SK-N-SH (cell line): ENCODE data around the gene SNAPC1.

Experiments
- CHD2 ChIP-seq: fragments of 150-350 bp; IDR thresholded peaks from 2 replicates; pipeline ENCODE4 v1.6.1; 2018; ENCODE audit warnings: low read length; ENCODE audit not compliant: partially characterized antibody
- EZH2phosphoT487 ChIP-seq: fragments of 200-600 bp; sonication (generic); IDR thresholded peaks from 2 replicates; pipeline ENCODE4 v1.6.1; 2017; ENCODE audit warnings: low read depth, mixed run types, mild to moderate bottlenecking, antibody characterized with exemption, moderate library complexity, borderline replicate concordance
- FOXM1 ChIP-seq: IDR thresholded peaks from 2 replicates; pipeline ENCODE4 v1.4.0; 2012; ENCODE audit warnings: low read depth, mild to moderate bottlenecking
- GATA2 ChIP-seq: sonication (generic); formaldehyde crosslinking; IDR thresholded peaks from 2 replicates; pipeline ENCODE4 v1.5.0; 2020; ENCODE audit warnings: mild to moderate bottlenecking, missing genetic modification reagents
- POLR2AphosphoS5 ChIP-seq: IDR thresholded peaks from 2 replicates; pipeline ENCODE4 v1.6.1; 2012; ENCODE audit warnings: low read depth, low read length
- RAD21 ChIP-seq: IDR thresholded peaks from 2 replicates; pipeline ENCODE4 v1.6.1; 2012; ENCODE audit warnings: mild to moderate bottlenecking, low read length
- TAF1 ChIP-seq: IDR thresholded peaks from 2 replicates; pipeline ENCODE4 v1.6.1; 2012; ENCODE audit warnings: low read depth, mild to moderate bottlenecking, low read length, moderate library complexity, borderline replicate concordance
- TF ChIP-seq, protein P1 (sequence below): fragments of 200-600 bp; sonication (generic); IDR thresholded peaks from 2 replicates; pipeline ENCODE4 v1.6.1; 2017; ENCODE audit warnings: antibody characterized with exemption, mild to moderate bottlenecking, moderate library complexity
- TF ChIP-seq, protein P2 (sequence below): IDR thresholded peaks from 2 replicates; pipeline ENCODE4 v1.4.0; 2012; ENCODE audit warnings: low read depth, borderline replicate concordance
- TF ChIP-seq, protein P3 (sequence below): IDR thresholded peaks from 2 replicates; pipeline ENCODE4 v1.6.1; 2012; ENCODE audit warnings: mild to moderate bottlenecking, low read depth, low read length, moderate library complexity

DNA sequence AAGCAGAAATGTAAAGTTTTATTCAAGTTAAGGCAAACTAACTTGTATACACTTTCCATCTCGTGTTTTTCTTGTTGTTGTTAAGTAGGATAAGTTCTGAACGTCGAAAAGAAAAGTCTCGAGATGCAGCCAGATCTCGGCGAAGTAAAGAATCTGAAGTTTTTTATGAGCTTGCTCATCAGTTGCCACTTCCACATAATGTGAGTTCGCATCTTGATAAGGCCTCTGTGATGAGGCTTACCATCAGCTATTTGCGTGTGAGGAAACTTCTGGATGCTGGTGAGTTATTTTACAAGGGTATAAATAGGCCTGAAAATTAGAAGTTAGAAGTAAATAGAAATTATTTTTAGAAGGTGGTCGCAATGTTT lies 41.9 kb upstream of the SNAPC1 start:
- TF ChIP-seq, protein P1, sequence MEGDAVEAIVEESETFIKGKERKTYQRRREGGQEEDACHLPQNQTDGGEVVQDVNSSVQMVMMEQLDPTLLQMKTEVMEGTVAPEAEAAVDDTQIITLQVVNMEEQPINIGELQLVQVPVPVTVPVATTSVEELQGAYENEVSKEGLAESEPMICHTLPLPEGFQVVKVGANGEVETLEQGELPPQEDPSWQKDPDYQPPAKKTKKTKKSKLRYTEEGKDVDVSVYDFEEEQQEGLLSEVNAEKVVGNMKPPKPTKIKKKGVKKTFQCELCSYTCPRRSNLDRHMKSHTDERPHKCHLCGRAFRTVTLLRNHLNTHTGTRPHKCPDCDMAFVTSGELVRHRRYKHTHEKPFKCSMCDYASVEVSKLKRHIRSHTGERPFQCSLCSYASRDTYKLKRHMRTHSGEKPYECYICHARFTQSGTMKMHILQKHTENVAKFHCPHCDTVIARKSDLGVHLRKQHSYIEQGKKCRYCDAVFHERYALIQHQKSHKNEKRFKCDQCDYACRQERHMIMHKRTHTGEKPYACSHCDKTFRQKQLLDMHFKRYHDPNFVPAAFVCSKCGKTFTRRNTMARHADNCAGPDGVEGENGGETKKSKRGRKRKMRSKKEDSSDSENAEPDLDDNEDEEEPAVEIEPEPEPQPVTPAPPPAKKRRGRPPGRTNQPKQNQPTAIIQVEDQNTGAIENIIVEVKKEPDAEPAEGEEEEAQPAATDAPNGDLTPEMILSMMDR = no peak
- TF ChIP-seq TAF1 (no peak), FOXM1 (no peak), POLR2AphosphoS5 (no peak), CHD2 (no peak), EZH2phosphoT487 (no peak), GATA2 (CRISPR knock-in tag) (no peak), RAD21 (no peak)
- TF ChIP-seq, protein P2, sequence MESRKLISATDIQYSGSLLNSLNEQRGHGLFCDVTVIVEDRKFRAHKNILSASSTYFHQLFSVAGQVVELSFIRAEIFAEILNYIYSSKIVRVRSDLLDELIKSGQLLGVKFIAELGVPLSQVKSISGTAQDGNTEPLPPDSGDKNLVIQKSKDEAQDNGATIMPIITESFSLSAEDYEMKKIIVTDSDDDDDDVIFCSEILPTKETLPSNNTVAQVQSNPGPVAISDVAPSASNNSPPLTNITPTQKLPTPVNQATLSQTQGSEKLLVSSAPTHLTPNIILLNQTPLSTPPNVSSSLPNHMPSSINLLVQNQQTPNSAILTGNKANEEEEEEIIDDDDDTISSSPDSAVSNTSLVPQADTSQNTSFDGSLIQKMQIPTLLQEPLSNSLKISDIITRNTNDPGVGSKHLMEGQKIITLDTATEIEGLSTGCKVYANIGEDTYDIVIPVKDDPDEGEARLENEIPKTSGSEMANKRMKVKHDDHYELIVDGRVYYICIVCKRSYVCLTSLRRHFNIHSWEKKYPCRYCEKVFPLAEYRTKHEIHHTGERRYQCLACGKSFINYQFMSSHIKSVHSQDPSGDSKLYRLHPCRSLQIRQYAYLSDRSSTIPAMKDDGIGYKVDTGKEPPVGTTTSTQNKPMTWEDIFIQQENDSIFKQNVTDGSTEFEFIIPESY = no peak
- TF ChIP-seq, protein P3, sequence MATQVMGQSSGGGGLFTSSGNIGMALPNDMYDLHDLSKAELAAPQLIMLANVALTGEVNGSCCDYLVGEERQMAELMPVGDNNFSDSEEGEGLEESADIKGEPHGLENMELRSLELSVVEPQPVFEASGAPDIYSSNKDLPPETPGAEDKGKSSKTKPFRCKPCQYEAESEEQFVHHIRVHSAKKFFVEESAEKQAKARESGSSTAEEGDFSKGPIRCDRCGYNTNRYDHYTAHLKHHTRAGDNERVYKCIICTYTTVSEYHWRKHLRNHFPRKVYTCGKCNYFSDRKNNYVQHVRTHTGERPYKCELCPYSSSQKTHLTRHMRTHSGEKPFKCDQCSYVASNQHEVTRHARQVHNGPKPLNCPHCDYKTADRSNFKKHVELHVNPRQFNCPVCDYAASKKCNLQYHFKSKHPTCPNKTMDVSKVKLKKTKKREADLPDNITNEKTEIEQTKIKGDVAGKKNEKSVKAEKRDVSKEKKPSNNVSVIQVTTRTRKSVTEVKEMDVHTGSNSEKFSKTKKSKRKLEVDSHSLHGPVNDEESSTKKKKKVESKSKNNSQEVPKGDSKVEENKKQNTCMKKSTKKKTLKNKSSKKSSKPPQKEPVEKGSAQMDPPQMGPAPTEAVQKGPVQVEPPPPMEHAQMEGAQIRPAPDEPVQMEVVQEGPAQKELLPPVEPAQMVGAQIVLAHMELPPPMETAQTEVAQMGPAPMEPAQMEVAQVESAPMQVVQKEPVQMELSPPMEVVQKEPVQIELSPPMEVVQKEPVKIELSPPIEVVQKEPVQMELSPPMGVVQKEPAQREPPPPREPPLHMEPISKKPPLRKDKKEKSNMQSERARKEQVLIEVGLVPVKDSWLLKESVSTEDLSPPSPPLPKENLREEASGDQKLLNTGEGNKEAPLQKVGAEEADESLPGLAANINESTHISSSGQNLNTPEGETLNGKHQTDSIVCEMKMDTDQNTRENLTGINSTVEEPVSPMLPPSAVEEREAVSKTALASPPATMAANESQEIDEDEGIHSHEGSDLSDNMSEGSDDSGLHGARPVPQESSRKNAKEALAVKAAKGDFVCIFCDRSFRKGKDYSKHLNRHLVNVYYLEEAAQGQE = no peak
